Measurements from ENCODE around the gene TBCEL. TPM values are rescaled to one million over a fixed set of nuclear protein-coding genes. Genes with fewer than 3 reads are reported as not detected.
A peak's percentile ranks its signal among the peaks of the same experiment; 100 is the strongest.

TBCEL gene
- total RNA-seq = 1 to 10 TPM; 7.7 to 8.2 TPM

- CTCF ChIA-PET = interaction anchor here (0.6 kb wide), 1 partner anchor 229 kb away, joined by 4 read pairs; no protein-coding TSS in a partner anchor
- peak; percentile 90 for DNase-seq
- POLR2A ChIA-PET = interaction anchor here (0.7 kb wide), 1 partner anchor 16 kb away, joined by 3 read pairs; no protein-coding TSS in a partner anchor
- Mint-ChIP-seq H3K36me3 (ENCODE audit: low read depth) (no peaks in the 10 kb centered on the region), H3K4me3 (peak within 1 kb of the TSS; percentile 78), H3K4me1 (peaks cover 23% of the 10 kb centered on the region), H3K9me3 (ENCODE audit: low read depth) (no peaks in the 10 kb centered on the region), H3K27ac (peak within 1 kb of the TSS; percentile 75), H3K27me3 (peaks cover 2% of the 10 kb centered on the region)
- peak; percentile 92 for ATAC-seq
- intact Hi-C loops (cut with DNase I, micrococcal nuclease) = no loop called here
Observed at GRCh38 chr11:121023848-121024751, at the start of gene TBCEL. TSS of gene TBCEL (plus strand) at chr11:121024102. CDS start at chr11:121045691, 21,589 bp downstream.

GRCh38 chr11:120974466-120974865 lies 49.4 kb upstream of the TBCEL start:
- Mint-ChIP-seq H3K9me3 (ENCODE audit: low read depth) (no peaks in the 10 kb centered on the region), H3K4me1 (no peaks in the 10 kb centered on the region), H3K27me3 (peaks cover 25% of the 10 kb centered on the region), H3K27ac (no peak overlapping the region), H3K36me3 (ENCODE audit: low read depth) (no peaks in the 10 kb centered on the region), H3K4me3 (no peak overlapping the region)
- ATAC-seq = no peak
- ChIA-PET CTCF (no interaction called here), POLR2A (no interaction called here)
- intact Hi-C loops (cut with DNase I, micrococcal nuclease) = no loop called here
- DNase-seq = no peak

GRCh38 chr11:120974965-120975364 lies 48.9 kb upstream of the TBCEL start:
- POLR2A ChIA-PET = no interaction called here
- no peaks in the 10 kb centered on the region for H3K36me3 Mint-ChIP-seq (ENCODE audit: low read depth)
- H3K27ac Mint-ChIP-seq = no peak overlapping the region
- H3K4me1 Mint-ChIP-seq = no peaks in the 10 kb centered on the region
- H3K27me3 Mint-ChIP-seq = peaks cover 26% of the 10 kb centered on the region
- CTCF ChIA-PET = no interaction called here
- ATAC-seq (no peak), DNase-seq (no peak)
- no peaks in the 10 kb centered on the region for H3K9me3 Mint-ChIP-seq (ENCODE audit: low read depth)
- intact Hi-C loops (cut with DNase I, micrococcal nuclease) = no loop called here
- H3K4me3 Mint-ChIP-seq = no peak overlapping the region

GRCh38 chr11:120977266-120978137 lies 46.4 kb upstream of the TBCEL start:
- intact Hi-C loops (cut with DNase I, micrococcal nuclease) = no loop called here
- H3K4me3 Mint-ChIP-seq = no peak overlapping the region
- DNase-seq = no peak
- CTCF ChIA-PET = interaction anchor here (0.6 to 1.4 kb wide), 3 partner anchors 10 to 607 kb away, joined by 3 to 4 read pairs (median 3); no protein-coding TSS in a partner anchor
- no peak overlapping the region for H3K27ac Mint-ChIP-seq
- H3K27me3 Mint-ChIP-seq = peaks cover 22% of the 10 kb centered on the region
- H3K9me3 Mint-ChIP-seq (ENCODE audit: low read depth) = no peaks in the 10 kb centered on the region
- no peak for ATAC-seq
- no peaks in the 10 kb centered on the region for H3K36me3 Mint-ChIP-seq (ENCODE audit: low read depth)
- no peaks in the 10 kb centered on the region for H3K4me1 Mint-ChIP-seq
- POLR2A ChIA-PET = no interaction called here

GRCh38 chr11:120978701-120979100 lies 45.2 kb upstream of the TBCEL start:
- H3K4me3 Mint-ChIP-seq = no peak overlapping the region
- no peak for ATAC-seq
- peaks cover 25% of the 10 kb centered on the region for H3K27me3 Mint-ChIP-seq
- CTCF ChIA-PET = interaction anchor here (1.0 kb wide), 1 partner anchor 9 kb away, joined by 3 read pairs; no protein-coding TSS in a partner anchor
- H3K4me1 Mint-ChIP-seq = no peaks in the 10 kb centered on the region
- intact Hi-C loops (cut with DNase I, micrococcal nuclease) = no loop called here
- POLR2A ChIA-PET = no interaction called here
- H3K27ac Mint-ChIP-seq = no peak overlapping the region
- H3K36me3 Mint-ChIP-seq (ENCODE audit: low read depth) = no peaks in the 10 kb centered on the region
- no peaks in the 10 kb centered on the region for H3K9me3 Mint-ChIP-seq (ENCODE audit: low read depth)
- DNase-seq = no peak

DNA sequence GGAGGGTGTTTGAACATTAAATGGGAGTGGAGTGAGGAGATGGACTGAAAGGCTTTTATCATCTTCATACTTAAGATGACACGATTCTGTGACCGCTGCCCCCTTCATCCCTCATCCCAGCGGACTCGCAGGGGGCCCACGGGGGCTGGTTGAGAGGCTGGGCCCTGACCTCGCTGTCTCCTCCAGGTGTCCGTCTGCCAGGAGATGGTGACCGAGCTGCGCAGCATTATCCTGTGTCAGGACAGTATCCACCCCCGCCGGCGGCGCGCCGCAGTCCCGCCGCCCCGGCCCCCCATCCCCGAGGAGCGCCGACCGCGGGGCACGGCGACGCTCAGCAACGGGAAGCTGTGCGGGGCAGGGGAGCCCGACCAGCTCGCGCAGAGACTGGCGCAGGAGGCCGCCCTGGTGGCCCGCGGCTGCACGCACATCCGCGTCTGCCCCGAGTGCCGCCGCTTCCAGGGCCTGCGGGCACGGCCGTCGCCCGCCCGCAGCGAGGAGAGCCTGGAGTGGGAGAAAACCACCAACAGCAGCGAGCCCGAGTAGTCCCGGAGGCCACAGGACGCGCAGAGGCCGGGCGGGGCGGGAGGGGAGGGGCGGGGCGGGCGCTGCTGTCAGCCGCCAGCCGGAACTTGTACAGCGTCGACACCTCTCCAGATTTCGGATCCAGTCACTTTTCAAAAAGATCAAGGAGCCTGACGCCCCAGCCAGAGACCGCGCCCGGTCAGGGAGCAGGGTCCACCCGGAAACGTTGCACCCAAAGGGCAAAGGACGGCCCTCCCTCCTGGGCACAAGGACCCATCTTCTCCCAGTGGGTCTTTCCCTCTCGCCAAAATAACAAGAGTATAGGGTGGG lies 38.0 kb upstream of the TBCEL start:
- Mint-ChIP-seq H3K36me3 (ENCODE audit: low read depth) (no peaks in the 10 kb centered on the region), H3K27me3 (peaks cover 21% of the 10 kb centered on the region), H3K9me3 (ENCODE audit: low read depth) (no peaks in the 10 kb centered on the region), H3K27ac (no peak overlapping the region), H3K4me3 (peak overlapping the region; percentile 53), H3K4me1 (peaks cover 6% of the 10 kb centered on the region)
- intact Hi-C loops (cut with DNase I, micrococcal nuclease) = no loop called here
- DNase-seq (peak; percentile 63), ATAC-seq (peak; percentile 92)
- CTCF ChIA-PET = interaction anchor here (0.7 to 1.5 kb wide), 7 partner anchors 9 to 659 kb away, joined by 3 to 11 read pairs (median 3); no protein-coding TSS in a partner anchor
- POLR2A ChIA-PET = no interaction called here

- H3K4me3 Mint-ChIP-seq = no peak overlapping the region
- POLR2A ChIA-PET = no interaction called here
- H3K4me1 Mint-ChIP-seq = peaks cover 6% of the 10 kb centered on the region
- intact Hi-C loops (cut with DNase I, micrococcal nuclease) = no loop called here
- CTCF ChIA-PET = interaction anchor here (0.6 to 1.2 kb wide), 3 partner anchors 10 to 186 kb away, joined by 3 to 4 read pairs (median 3); no protein-coding TSS in a partner anchor
- no peak overlapping the region for H3K27ac Mint-ChIP-seq
- H3K27me3 Mint-ChIP-seq = peaks cover 14% of the 10 kb centered on the region
- DNase-seq (no peak), ATAC-seq (no peak)
- H3K36me3 Mint-ChIP-seq (ENCODE audit: low read depth) = no peaks in the 10 kb centered on the region
- H3K9me3 Mint-ChIP-seq (ENCODE audit: low read depth) = no peaks in the 10 kb centered on the region
Observed at GRCh38 chr11:120988603-120989002, 35.3 kb upstream of the TBCEL start.

GRCh38 chr11:120991830-120992686 lies 31.8 kb upstream of the TBCEL start:
- ChIA-PET CTCF (no interaction called here), POLR2A (no interaction called here)
- no peaks in the 10 kb centered on the region for H3K4me1 Mint-ChIP-seq
- H3K36me3 Mint-ChIP-seq (ENCODE audit: low read depth) = no peaks in the 10 kb centered on the region
- intact Hi-C loops (cut with DNase I, micrococcal nuclease) = no loop called here
- peaks cover 13% of the 10 kb centered on the region for H3K27me3 Mint-ChIP-seq
- H3K4me3 Mint-ChIP-seq = no peak overlapping the region
- DNase-seq (no peak), ATAC-seq (no peak)
- H3K27ac Mint-ChIP-seq = no peak overlapping the region
- H3K9me3 Mint-ChIP-seq (ENCODE audit: low read depth) = no peaks in the 10 kb centered on the region

GRCh38 chr11:120994091-120994859 lies 29.6 kb upstream of the TBCEL start:
- ChIA-PET CTCF (interaction anchor here (0.7 to 1.5 kb wide), 2 partner anchors 9 to 103 kb away, joined by 3 to 11 read pairs; no protein-coding TSS in a partner anchor), POLR2A (no interaction called here)
- ATAC-seq = no peak
- H3K4me1 Mint-ChIP-seq = no peaks in the 10 kb centered on the region
- intact Hi-C loops (cut with DNase I, micrococcal nuclease) = no loop called here
- no peak overlapping the region for H3K4me3 Mint-ChIP-seq
- no peak overlapping the region for H3K27ac Mint-ChIP-seq
- no peak for DNase-seq
- H3K27me3 Mint-ChIP-seq = peaks cover 15% of the 10 kb centered on the region
- no peaks in the 10 kb centered on the region for H3K9me3 Mint-ChIP-seq (ENCODE audit: low read depth)
- H3K36me3 Mint-ChIP-seq (ENCODE audit: low read depth) = no peaks in the 10 kb centered on the region

- Mint-ChIP-seq H3K27me3 (peaks cover 13% of the 10 kb centered on the region), H3K27ac (no peak overlapping the region), H3K36me3 (ENCODE audit: low read depth) (no peaks in the 10 kb centered on the region), H3K4me1 (no peaks in the 10 kb centered on the region), H3K9me3 (ENCODE audit: low read depth) (no peaks in the 10 kb centered on the region), H3K4me3 (no peak overlapping the region)
- POLR2A ChIA-PET = no interaction called here
- DNase-seq (no peak), ATAC-seq (no peak)
- intact Hi-C loops (cut with DNase I, micrococcal nuclease) = no loop called here
- CTCF ChIA-PET = interaction anchor here (1.5 kb wide), 1 partner anchor 10 kb away, joined by 11 read pairs; no protein-coding TSS in a partner anchor
Observed at GRCh38 chr11:120995184-120995583, 28.7 kb upstream of the TBCEL start.

Data from activated CD4-positive, alpha-beta T cell treated with anti-CD3 and anti-CD28 coated beads for 36 hours (primary cell).